GM12801 (cell line): ENCODE data around the gene ADRA2A.

Source experiments
- TF ChIP-seq, protein P1 (sequence below): IDR thresholded peaks from one replicate; pipeline ENCODE4 v1.5.1; 2011; ENCODE audit warnings: control low read depth; ENCODE audit not compliant: insufficient read length; ENCODE audit errors: extremely low read depth

Gene ADRA2A

DNA sequence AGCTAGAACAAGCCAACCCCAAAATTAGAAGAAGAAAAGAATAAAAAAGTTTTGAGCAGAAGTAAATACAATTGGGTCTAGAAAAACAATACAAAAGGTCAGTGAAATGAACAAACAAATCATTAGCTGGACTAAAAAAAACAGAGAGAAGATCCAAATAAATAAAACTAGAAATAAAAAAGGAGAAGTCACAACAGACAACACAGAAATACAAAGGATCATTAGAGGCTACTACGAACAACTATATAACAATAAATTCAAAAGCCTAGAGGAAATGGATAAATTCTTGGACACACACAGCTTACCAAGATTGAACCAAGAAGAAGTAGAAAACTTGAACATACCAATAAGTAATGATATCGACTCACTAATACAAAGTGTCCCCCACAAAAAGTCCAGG is 13.4 kb upstream of the ADRA2A start:
- TF ChIP-seq, protein P1, sequence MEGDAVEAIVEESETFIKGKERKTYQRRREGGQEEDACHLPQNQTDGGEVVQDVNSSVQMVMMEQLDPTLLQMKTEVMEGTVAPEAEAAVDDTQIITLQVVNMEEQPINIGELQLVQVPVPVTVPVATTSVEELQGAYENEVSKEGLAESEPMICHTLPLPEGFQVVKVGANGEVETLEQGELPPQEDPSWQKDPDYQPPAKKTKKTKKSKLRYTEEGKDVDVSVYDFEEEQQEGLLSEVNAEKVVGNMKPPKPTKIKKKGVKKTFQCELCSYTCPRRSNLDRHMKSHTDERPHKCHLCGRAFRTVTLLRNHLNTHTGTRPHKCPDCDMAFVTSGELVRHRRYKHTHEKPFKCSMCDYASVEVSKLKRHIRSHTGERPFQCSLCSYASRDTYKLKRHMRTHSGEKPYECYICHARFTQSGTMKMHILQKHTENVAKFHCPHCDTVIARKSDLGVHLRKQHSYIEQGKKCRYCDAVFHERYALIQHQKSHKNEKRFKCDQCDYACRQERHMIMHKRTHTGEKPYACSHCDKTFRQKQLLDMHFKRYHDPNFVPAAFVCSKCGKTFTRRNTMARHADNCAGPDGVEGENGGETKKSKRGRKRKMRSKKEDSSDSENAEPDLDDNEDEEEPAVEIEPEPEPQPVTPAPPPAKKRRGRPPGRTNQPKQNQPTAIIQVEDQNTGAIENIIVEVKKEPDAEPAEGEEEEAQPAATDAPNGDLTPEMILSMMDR = no peak

DNA sequence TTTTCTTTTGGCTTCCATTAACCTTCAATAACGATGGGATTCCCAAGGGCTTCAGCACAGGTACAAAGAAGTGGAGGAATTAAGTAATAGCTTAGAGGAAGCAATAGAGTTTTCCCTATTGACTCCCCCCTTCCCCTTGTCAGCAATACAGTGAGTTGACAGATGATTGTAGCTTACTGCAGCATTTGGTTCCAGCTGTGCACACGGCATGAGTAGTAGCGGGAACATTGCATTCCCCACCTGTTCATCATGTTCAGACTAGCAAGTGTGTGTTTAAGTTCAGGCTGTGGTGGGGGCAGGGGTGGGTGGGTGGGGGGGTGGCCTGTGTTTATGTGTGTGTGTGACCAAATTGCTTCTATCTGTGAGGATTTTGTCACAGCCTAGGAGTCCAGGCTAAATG is 4.6 kb upstream of the ADRA2A start:
- TF ChIP-seq, protein P1 = no peak

DNA sequence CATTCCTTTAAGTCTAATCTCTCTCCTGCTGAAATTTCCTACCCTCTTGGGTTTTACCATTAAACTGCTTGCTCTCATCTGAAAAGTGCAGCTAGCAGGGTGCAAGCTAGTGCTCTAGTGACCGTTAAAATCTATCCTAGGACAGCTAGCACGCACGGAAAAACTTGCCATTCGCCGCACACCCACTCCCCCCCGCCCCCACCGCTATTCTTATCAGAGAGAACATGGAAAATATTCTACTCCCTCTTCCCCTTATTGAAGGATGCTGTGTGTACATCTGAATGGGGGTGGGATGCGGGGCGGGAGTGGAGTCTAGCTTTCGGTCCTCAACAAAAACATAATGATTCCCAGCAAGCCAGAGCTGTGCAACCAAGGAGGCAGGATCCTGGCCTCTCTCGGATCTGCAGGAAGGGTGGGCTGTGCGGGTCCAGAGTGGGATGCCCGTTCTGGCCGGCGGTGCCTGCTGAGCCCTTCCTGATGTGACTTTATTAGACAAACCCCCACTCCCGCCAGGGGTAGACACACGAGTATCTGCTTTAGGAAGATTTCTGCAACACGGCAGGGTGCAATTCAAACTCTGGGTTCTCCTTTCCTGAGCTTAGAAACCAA is 1.1 kb upstream of the ADRA2A start:
- TF ChIP-seq, protein P1 = no peak

DNA sequence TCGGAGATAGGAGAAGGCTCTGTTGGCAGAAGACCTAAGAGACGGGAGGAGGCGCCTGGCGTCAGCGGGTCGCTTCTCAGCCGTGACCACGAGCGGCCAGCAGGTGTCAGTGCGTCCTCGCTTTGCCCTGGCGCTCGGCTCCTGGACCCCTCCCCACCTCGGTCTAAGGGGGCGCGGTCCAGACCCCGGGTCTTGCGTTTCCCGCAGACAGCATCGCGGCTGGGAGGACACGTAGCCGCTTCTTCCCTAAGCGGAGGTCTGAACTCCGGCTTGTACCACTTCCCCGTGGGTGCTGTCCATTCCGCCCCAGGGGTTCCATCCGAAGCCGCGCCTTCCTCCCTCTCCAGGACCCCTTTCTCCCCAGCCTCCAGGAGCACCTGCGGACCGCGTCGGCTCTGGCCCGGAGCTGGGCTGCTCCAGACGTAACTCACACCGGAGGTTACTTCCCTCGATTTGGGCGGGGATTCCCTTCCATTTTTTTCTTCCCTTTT is 593 bp upstream of the ADRA2A start:
- TF ChIP-seq, protein P1 = no peak

DNA sequence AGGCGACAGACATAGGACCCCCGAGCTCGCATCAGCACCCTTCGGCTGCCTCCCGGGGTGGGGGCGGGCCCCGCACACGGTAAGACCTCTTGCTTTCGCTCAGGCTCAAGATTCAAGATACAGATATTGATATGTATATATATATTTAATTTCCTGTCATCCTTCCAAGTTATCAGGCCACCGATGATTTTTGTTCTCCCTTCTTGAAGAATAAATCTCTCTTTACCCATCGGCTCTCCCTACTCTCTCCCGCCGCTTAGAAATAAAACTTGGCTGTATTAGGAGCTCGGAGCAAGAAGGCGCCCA is 603 bp downstream of the ADRA2A start:
- TF ChIP-seq, protein P1 = no peak

DNA sequence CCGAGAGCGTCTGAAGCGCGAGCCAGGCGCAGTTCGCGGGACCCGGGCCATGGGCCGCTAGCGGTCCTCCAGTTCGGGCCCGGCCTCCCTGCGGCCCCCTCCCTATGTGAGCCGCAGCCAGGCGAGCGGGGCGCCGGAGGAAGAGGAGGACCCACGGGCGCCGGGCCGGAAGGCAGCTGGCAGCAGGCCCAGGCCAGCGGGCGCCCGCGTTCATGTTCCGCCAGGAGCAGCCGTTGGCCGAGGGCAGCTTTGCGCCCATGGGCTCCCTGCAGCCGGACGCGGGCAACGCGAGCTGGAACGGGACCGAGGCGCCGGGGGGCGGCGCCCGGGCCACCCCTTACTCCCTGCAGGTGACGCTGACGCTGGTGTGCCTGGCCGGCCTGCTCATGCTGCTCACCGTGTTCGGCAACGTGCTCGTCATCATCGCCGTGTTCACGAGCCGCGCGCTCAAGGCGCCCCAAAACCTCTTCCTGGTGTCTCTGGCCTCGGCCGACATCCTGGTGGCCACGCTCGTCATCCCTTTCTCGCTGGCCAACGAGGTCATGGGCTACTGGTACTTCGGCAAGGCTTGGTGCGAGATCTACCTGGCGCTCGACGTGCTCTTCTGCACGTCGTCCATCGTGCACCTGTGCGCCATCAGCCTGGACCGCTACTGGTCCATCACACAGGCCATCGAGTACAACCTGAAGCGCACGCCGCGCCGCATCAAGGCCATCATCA is 1.1 kb downstream of the ADRA2A start:
- TF ChIP-seq, protein P1 = no peak

DNA sequence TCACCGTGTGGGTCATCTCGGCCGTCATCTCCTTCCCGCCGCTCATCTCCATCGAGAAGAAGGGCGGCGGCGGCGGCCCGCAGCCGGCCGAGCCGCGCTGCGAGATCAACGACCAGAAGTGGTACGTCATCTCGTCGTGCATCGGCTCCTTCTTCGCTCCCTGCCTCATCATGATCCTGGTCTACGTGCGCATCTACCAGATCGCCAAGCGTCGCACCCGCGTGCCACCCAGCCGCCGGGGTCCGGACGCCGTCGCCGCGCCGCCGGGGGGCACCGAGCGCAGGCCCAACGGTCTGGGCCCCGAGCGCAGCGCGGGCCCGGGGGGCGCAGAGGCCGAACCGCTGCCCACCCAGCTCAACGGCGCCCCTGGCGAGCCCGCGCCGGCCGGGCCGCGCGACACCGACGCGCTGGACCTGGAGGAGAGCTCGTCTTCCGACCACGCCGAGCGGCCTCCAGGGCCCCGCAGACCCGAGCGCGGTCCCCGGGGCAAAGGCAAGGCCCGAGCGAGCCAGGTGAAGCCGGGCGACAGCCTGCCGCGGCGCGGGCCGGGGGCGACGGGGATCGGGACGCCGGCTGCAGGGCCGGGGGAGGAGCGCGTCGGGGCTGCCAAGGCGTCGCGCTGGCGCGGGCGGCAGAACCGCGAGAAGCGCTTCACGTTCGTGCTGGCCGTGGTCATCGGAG is 1.8 kb downstream of the ADRA2A start:
- TF ChIP-seq, protein P1 = no peak
